IPS-18c (cell line): ENCODE measurements around the gene DHX35.

Experiments used
- H3K4me3 ChIP-seq: 2 replicates; pipeline ENCODE4 v1.7.0; 2013; ENCODE audit warnings: low read depth, mild to moderate bottlenecking, low read length, moderate library complexity; ENCODE audit not compliant: insufficient read depth
- H3K9me3 ChIP-seq: one replicate; pipeline ENCODE4 v1.6.1; 2013; ENCODE audit warnings: mild to moderate bottlenecking, low read length, moderate library complexity; ENCODE audit not compliant: control insufficient read depth, insufficient read depth

The DHX35 gene

GRCh38 chr20:38962044-38962927, at the start of gene DHX35:
TSS of gene DHX35 (plus strand) at chr20:38962344. CDS start at chr20:38962368, 24 bp downstream.
- Histone ChIP-seq H3K4me3 (peak within 1 kb of the TSS; percentile 96), H3K9me3 (no peaks in the 10 kb centered on the region)

- H3K9me3 ChIP-seq, result no peaks in the 10 kb centered on the region
- no peak overlapping the region for H3K4me3 ChIP-seq
Measured at GRCh38 chr20:38915355-38915754, 46.8 kb upstream of the DHX35 start.

GRCh38 chr20:38917657-38918056, 44.5 kb upstream of the DHX35 start:
- Histone ChIP-seq H3K9me3 (no peaks in the 10 kb centered on the region), H3K4me3 (no peak overlapping the region)

GRCh38 chr20:38918172-38918571, 44.0 kb upstream of the DHX35 start:
- no peaks in the 10 kb centered on the region for H3K9me3 ChIP-seq

GRCh38 chr20:38919683-38920082, 42.5 kb upstream of the DHX35 start:
- Histone ChIP-seq H3K4me3 (no peak overlapping the region), H3K9me3 (no peaks in the 10 kb centered on the region)

More at GRCh38 chr20:38918172-38918571, 44.0 kb upstream of the DHX35 start:
- H3K4me3 ChIP-seq, result no peak overlapping the region

- Histone ChIP-seq H3K4me3 (no peak overlapping the region), H3K9me3 (no peaks in the 10 kb centered on the region)
Measured at GRCh38 chr20:38920411-38920810, 41.7 kb upstream of the DHX35 start.

GRCh38 chr20:38920851-38921250, 41.3 kb upstream of the DHX35 start:
- Histone ChIP-seq H3K9me3 (no peaks in the 10 kb centered on the region), H3K4me3 (no peak overlapping the region)

GRCh38 chr20:38924718-38925117, 37.4 kb upstream of the DHX35 start:
- Histone ChIP-seq H3K9me3 (no peaks in the 10 kb centered on the region), H3K4me3 (no peak overlapping the region)

- peak within 1 kb of the TSS; percentile 89 for H3K4me3 ChIP-seq
Measured at GRCh38 chr20:38926142-38926933, 35.8 kb upstream of the DHX35 start, which contains the start of gene FAM83D. TSS of gene FAM83D (plus strand) at chr20:38926417. CDS start at chr20:38926443, 26 bp downstream.

GRCh38 chr20:38926934-38927616, 35.1 kb upstream of the DHX35 start:
- peak overlapping the region; percentile 89 for H3K4me3 ChIP-seq

More at GRCh38 chr20:38926142-38926933, 35.8 kb upstream of the DHX35 start, which contains the start of gene FAM83D:
- no peaks in the 10 kb centered on the region for H3K9me3 ChIP-seq

GRCh38 chr20:38927902-38928578, 34.1 kb upstream of the DHX35 start:
- Histone ChIP-seq H3K9me3 (no peaks in the 10 kb centered on the region), H3K4me3 (peak overlapping the region; percentile 34; the same call in 1 of the 2 replicates)

More at GRCh38 chr20:38926934-38927616, 35.1 kb upstream of the DHX35 start:
- H3K9me3 ChIP-seq, result no peaks in the 10 kb centered on the region

GRCh38 chr20:38930242-38930569, 31.9 kb upstream of the DHX35 start:
- Histone ChIP-seq H3K4me3 (no peak overlapping the region), H3K9me3 (no peaks in the 10 kb centered on the region)

GRCh38 chr20:38931984-38932383, 30.2 kb upstream of the DHX35 start:
- no peak overlapping the region for H3K4me3 ChIP-seq
- no peaks in the 10 kb centered on the region for H3K9me3 ChIP-seq

- no peak overlapping the region for H3K4me3 ChIP-seq
- H3K9me3 ChIP-seq, result no peaks in the 10 kb centered on the region
Measured at GRCh38 chr20:38932457-38933120, 29.6 kb upstream of the DHX35 start.

GRCh38 chr20:38934530-38934929, 27.6 kb upstream of the DHX35 start:
- Histone ChIP-seq H3K9me3 (no peaks in the 10 kb centered on the region), H3K4me3 (no peak overlapping the region)

- no peaks in the 10 kb centered on the region for H3K9me3 ChIP-seq
- H3K4me3 ChIP-seq, result no peak overlapping the region
Measured at GRCh38 chr20:38935285-38935684, 26.9 kb upstream of the DHX35 start.
